ENCODE results near the gene SUPT3H.
A peak's percentile ranks its signal among the peaks of the same experiment; 100 is the strongest.

Gene SUPT3H

GRCh38 chr6:44804546-44805159, 573.1 kb downstream of the SUPT3H start:
- H3K9me3 ChIP-seq (ENCODE audit: insufficient read depth, low read depth, low read length), result no peaks in the 10 kb centered on the region
- no peak overlapping the region for H3K14ac ChIP-seq (ENCODE audit: low read length)
- peak overlapping the region; percentile 33 for H2BK12ac ChIP-seq (ENCODE audit: low read length)
- H3K23ac ChIP-seq (ENCODE audit: low read length), result peak overlapping the region; percentile 47
- H3K4me1 ChIP-seq (ENCODE audit: control insufficient read depth in 1 of 2, insufficient read depth in 2 of 2, low read length in 2 of 2), result peaks cover 22 to 24% of the 10 kb centered on the region in 2 experiments
- no peak overlapping the region for H4K12ac ChIP-seq (ENCODE audit: low read depth, low read length)
- H3K4me2 ChIP-seq (ENCODE audit: low read length), result no peak overlapping the region
- peaks cover 6% of the 10 kb centered on the region for H3K79me1 ChIP-seq (ENCODE audit: low read length)
- H3K27ac ChIP-seq (ENCODE audit: low read depth, low read length), result peak overlapping the region; percentile 9
- H2BK120ac ChIP-seq (ENCODE audit: insufficient read depth, low read length, poor library complexity), result no peak overlapping the region
- no peak overlapping the region for H2BK5ac ChIP-seq (ENCODE audit: low read depth, low read length, poor library complexity)
- H3K4ac ChIP-seq (ENCODE audit: low read depth, low read length), result no peak overlapping the region
- H3K79me2 ChIP-seq (ENCODE audit: control insufficient read depth, insufficient read depth, low read length, poor library complexity), result no peaks in the 10 kb centered on the region
- H3K27me3 ChIP-seq (ENCODE audit: insufficient read depth, low read length), result no peaks in the 10 kb centered on the region
- no peak for DNase-seq
- H3K18ac ChIP-seq (ENCODE audit: low read length), result no peak overlapping the region
- no peak overlapping the region for H2AK5ac ChIP-seq (ENCODE audit: low read length)
- no peak overlapping the region for H3K9ac ChIP-seq (ENCODE audit: low read length)
- H4K91ac ChIP-seq (ENCODE audit: low read depth, low read length), result no peak overlapping the region
- H2AFZ ChIP-seq (ENCODE audit: insufficient read depth, low read length, poor library complexity), result no peak overlapping the region
- no CpG with 5 or more reads among the region's 4 CpGs for WGBS (ENCODE audit: extremely low coverage, insufficient coverage, insufficient read length)
- H3K36me3 ChIP-seq (ENCODE audit: control insufficient read depth in 1 of 2, insufficient read depth in 2 of 2, low read length in 2 of 2), result no peaks in the 10 kb centered on the region
- H4K8ac ChIP-seq (ENCODE audit: low read depth, low read length), result peak overlapping the region; percentile 17
- H3K4me3 ChIP-seq (ENCODE audit: low read depth, low read length), result no peak overlapping the region

- Histone ChIP-seq H3K9ac (ENCODE audit: low read length) (no peak overlapping the region), H2BK120ac (ENCODE audit: insufficient read depth, low read length, poor library complexity) (no peak overlapping the region), H3K27ac (ENCODE audit: low read depth, low read length) (no peak overlapping the region), H2AK5ac (ENCODE audit: low read length) (no peak overlapping the region), H2AFZ (ENCODE audit: insufficient read depth, low read length, poor library complexity) (no peak overlapping the region), H4K91ac (ENCODE audit: low read depth, low read length) (no peak overlapping the region), H3K4me1 (ENCODE audit: control insufficient read depth in 1 of 2, insufficient read depth in 2 of 2, low read length in 2 of 2) (peaks cover 22 to 24% of the 10 kb centered on the region in 2 experiments), H4K8ac (ENCODE audit: low read depth, low read length) (no peak overlapping the region), H3K27me3 (ENCODE audit: insufficient read depth, low read length) (no peaks in the 10 kb centered on the region), H3K23ac (ENCODE audit: low read length) (no peak overlapping the region), H4K12ac (ENCODE audit: low read depth, low read length) (no peak overlapping the region), H2BK12ac (ENCODE audit: low read length) (no peak overlapping the region), H3K14ac (ENCODE audit: low read length) (no peak overlapping the region), H3K79me2 (ENCODE audit: control insufficient read depth, insufficient read depth, low read length, poor library complexity) (no peaks in the 10 kb centered on the region), H3K18ac (ENCODE audit: low read length) (no peak overlapping the region), H3K4me2 (ENCODE audit: low read length) (no peak overlapping the region), H3K4me3 (ENCODE audit: low read depth, low read length) (no peak overlapping the region), H3K9me3 (ENCODE audit: insufficient read depth, low read depth, low read length) (no peaks in the 10 kb centered on the region), H3K36me3 (ENCODE audit: control insufficient read depth in 1 of 2, insufficient read depth in 2 of 2, low read length in 2 of 2) (no peaks in the 10 kb centered on the region), H3K4ac (ENCODE audit: low read depth, low read length) (no peak overlapping the region), H2BK5ac (ENCODE audit: low read depth, low read length, poor library complexity) (no peak overlapping the region), H3K79me1 (ENCODE audit: low read length) (peaks cover 6% of the 10 kb centered on the region)
- WGBS (ENCODE audit: extremely low coverage, insufficient coverage, insufficient read length), result no CpG with 5 or more reads among the region's 5 CpGs
- DNase-seq, result peak in 1 of 2 donors; percentile 44
Measured at GRCh38 chr6:44804016-44804415, 573.7 kb downstream of the SUPT3H start.

DNA sequence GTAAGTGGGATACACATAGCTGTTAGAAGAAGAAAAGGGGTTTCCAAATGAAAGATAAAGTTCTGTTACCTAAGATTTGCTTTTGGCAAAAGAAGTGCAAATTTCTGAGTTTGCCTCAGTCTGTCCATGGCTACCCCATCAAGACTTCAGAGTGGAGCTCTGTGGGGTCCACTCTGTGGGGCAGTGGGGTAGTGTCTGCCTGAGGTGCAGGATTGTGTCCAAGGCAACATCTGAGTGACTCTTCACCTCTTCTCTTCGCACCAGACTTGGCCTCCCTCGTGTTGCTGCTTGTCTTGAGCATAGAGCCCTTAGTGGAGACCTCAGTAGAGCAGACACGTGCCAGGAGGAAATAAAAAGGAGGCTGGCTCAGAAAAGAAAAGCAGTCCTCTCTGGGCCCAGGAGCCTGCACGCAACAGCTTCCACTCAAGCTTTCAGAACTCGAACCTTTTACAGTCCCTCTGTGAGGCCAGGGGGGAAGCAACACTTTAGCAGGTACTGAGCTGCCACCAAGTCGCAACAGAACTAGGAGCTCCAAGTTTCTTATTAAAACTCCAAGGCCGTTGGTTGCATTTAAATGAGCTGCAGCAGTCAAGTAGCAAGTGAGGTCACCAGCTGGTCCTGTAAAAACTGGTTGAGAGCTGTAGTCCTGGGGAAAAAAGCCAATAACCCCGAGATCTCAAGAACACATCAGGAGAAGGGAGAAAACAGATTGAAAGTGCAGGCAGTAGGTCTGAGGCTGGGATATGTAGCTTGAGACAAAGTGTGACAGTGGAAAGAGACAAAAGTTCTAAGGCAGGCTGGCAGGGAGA, 576.7 kb downstream of the SUPT3H start:
- H3K14ac ChIP-seq (ENCODE audit: low read length), result no peak overlapping the region
- no peaks in the 10 kb centered on the region for H3K36me3 ChIP-seq (ENCODE audit: control insufficient read depth in 1 of 2, insufficient read depth in 2 of 2, low read length in 2 of 2)
- no peak overlapping the region for H4K8ac ChIP-seq (ENCODE audit: low read depth, low read length)
- no peak overlapping the region for H3K4me2 ChIP-seq (ENCODE audit: low read length)
- no peak overlapping the region for H2AK5ac ChIP-seq (ENCODE audit: low read length)
- no peak overlapping the region for H2BK12ac ChIP-seq (ENCODE audit: low read length)
- WGBS (ENCODE audit: extremely low coverage, insufficient coverage, insufficient read length), result no CpG with 5 or more reads among the region's 8 CpGs
- no peak overlapping the region for H3K18ac ChIP-seq (ENCODE audit: low read length)
- H3K27ac ChIP-seq (ENCODE audit: low read depth, low read length), result no peak overlapping the region
- H3K9me3 ChIP-seq (ENCODE audit: insufficient read depth, low read depth, low read length), result no peaks in the 10 kb centered on the region
- no peak overlapping the region for H3K4ac ChIP-seq (ENCODE audit: low read depth, low read length)
- H3K23ac ChIP-seq (ENCODE audit: low read length), result no peak overlapping the region
- no peak overlapping the region for H4K12ac ChIP-seq (ENCODE audit: low read depth, low read length)
- H3K79me1 ChIP-seq (ENCODE audit: low read length), result peaks cover 6% of the 10 kb centered on the region
- no peaks in the 10 kb centered on the region for H3K27me3 ChIP-seq (ENCODE audit: insufficient read depth, low read length)
- H2BK120ac ChIP-seq (ENCODE audit: insufficient read depth, low read length, poor library complexity), result no peak overlapping the region
- H3K9ac ChIP-seq (ENCODE audit: low read length), result no peak overlapping the region
- no peak for DNase-seq
- no peak overlapping the region for H2AFZ ChIP-seq (ENCODE audit: insufficient read depth, low read length, poor library complexity)
- no peak overlapping the region for H3K4me3 ChIP-seq (ENCODE audit: low read depth, low read length)
- H2BK5ac ChIP-seq (ENCODE audit: low read depth, low read length, poor library complexity), result no peak overlapping the region
- H3K79me2 ChIP-seq (ENCODE audit: control insufficient read depth, insufficient read depth, low read length, poor library complexity), result no peaks in the 10 kb centered on the region
- peaks cover 14% of the 10 kb centered on the region in 2 experiments for H3K4me1 ChIP-seq (ENCODE audit: control insufficient read depth in 1 of 2, insufficient read depth in 2 of 2, low read length in 2 of 2)
- no peak overlapping the region for H4K91ac ChIP-seq (ENCODE audit: low read depth, low read length)

GRCh38 chr6:44800171-44800783, 577.5 kb downstream of the SUPT3H start:
- H2BK12ac ChIP-seq (ENCODE audit: low read length), result no peak overlapping the region
- H2BK120ac ChIP-seq (ENCODE audit: insufficient read depth, low read length, poor library complexity), result no peak overlapping the region
- H4K8ac ChIP-seq (ENCODE audit: low read depth, low read length), result no peak overlapping the region
- no peak overlapping the region for H3K23ac ChIP-seq (ENCODE audit: low read length)
- no peak overlapping the region for H2AK5ac ChIP-seq (ENCODE audit: low read length)
- no peaks in the 10 kb centered on the region for H3K9me3 ChIP-seq (ENCODE audit: insufficient read depth, low read depth, low read length)
- no peaks in the 10 kb centered on the region for H3K36me3 ChIP-seq (ENCODE audit: control insufficient read depth in 1 of 2, insufficient read depth in 2 of 2, low read length in 2 of 2)
- H3K79me2 ChIP-seq (ENCODE audit: control insufficient read depth, insufficient read depth, low read length, poor library complexity), result no peaks in the 10 kb centered on the region
- H3K4me1 ChIP-seq (ENCODE audit: control insufficient read depth in 1 of 2, insufficient read depth in 2 of 2, low read length in 2 of 2), result peaks cover 14% of the 10 kb centered on the region in 2 experiments
- DNase-seq, result peak in 1 of 2 donors; percentile 17
- no peak overlapping the region for H4K12ac ChIP-seq (ENCODE audit: low read depth, low read length)
- H3K27me3 ChIP-seq (ENCODE audit: insufficient read depth, low read length), result no peaks in the 10 kb centered on the region
- no peak overlapping the region for H3K4me2 ChIP-seq (ENCODE audit: low read length)
- no peak overlapping the region for H3K27ac ChIP-seq (ENCODE audit: low read depth, low read length)
- no peak overlapping the region for H4K91ac ChIP-seq (ENCODE audit: low read depth, low read length)
- no peak overlapping the region for H3K4me3 ChIP-seq (ENCODE audit: low read depth, low read length)
- H2AFZ ChIP-seq (ENCODE audit: insufficient read depth, low read length, poor library complexity), result no peak overlapping the region
- no peak overlapping the region for H3K14ac ChIP-seq (ENCODE audit: low read length)
- H3K79me1 ChIP-seq (ENCODE audit: low read length), result peaks cover 6% of the 10 kb centered on the region
- no CpG with 5 or more reads among the region's 8 CpGs for whole genome bisulfite sequencing (ENCODE audit: extremely low coverage, insufficient coverage, insufficient read length)
- no peak overlapping the region for H3K4ac ChIP-seq (ENCODE audit: low read depth, low read length)
- no peak overlapping the region for H2BK5ac ChIP-seq (ENCODE audit: low read depth, low read length, poor library complexity)
- no peak overlapping the region for H3K18ac ChIP-seq (ENCODE audit: low read length)
- H3K9ac ChIP-seq (ENCODE audit: low read length), result no peak overlapping the region

Measured in trophoblast cell (in vitro differentiated cells and primary cell).